GM18868 (cell line): ENCODE results near the gene SLC2A14.
"Not testable (repeated sequence)": the region's sequence is repeated elsewhere in the genome, so short reads cannot be mapped to it uniquely, and the experiment has no call there.

Source experiments
- ATAC-seq: cut with Tn5 transposase; IDR thresholded peaks from one replicate; pipeline ENCODE4 v1.9.1; 2021; ENCODE audit warnings: mild to moderate bottlenecking, moderate library complexity; ENCODE audit not compliant: unreplicated experiment

The SLC2A14 gene

DNA sequence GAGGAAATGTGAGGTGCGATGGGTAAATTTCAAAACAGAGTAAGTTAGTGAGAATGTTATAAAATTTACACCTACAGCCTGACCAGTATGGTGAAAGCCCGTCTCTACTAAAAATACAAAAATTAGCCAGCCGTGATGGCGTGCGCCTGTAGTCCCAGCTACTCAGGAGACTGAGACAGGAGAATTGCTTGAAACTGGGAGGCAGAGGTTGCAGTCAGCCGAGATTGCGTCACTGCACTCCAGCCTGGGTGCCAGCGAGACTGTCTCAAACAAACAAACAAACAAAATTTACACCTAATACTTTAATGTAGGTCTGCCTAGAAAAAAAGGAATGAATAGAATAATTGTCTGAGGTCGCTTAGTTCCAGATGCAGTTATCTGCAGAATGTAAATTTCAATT is 37.6 kb downstream of the SLC2A14 start:
- no peak for ATAC-seq

DNA sequence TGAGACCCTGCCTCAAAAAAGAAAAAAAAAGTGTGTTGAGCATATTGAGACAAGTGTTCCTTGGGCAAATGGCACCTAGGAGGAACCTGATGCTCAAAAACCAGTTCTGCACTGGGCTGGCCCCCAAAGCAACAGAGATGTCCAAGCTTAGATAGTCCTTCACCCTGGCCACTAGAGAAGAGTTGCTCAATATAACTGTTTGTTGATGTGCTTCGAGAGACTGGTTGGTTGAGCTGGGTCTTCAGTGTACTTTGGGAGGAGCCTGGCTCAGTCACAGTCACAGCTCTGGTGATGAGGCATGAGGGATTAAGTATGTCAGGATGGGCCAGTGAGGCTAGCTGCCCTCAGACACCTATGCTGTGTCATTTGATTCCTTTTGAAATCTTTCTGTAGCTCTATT is 38.0 kb downstream of the SLC2A14 start:
- no peak for ATAC-seq

- ATAC-seq, result no peak
Measured at GRCh38 chr12:7833831-7834230, 38.9 kb downstream of the SLC2A14 start.

GRCh38 chr12:7833201-7833600 is 39.5 kb downstream of the SLC2A14 start:
- not testable (repeated sequence) for ATAC-seq

GRCh38 chr12:7832059-7832696 is 40.5 kb downstream of the SLC2A14 start:
- ATAC-seq, result no peak

DNA sequence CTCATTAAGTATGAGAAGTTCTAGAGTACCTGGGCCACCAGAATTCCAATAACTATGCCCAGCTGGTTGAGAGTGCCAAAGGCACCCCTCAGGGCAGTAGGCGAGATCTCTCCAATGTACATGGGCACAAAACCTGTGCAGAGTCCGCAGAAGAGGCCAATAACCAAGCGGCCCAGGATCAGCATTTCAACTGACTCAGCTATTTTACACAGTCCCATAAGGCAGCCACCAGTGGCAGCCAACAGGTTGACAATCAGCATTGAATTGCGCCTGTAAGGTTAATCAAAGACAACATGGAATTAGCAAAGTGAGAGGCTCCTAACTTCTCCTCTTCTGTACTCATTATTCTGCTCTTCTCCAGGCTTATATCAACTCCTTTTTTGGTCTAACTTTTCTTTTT is 43.0 kb downstream of the SLC2A14 start:
- not testable (repeated sequence) for ATAC-seq

- ATAC-seq, result not testable (repeated sequence)
Measured at GRCh38 chr12:7825754-7826153, 47.0 kb downstream of the SLC2A14 start.

GRCh38 chr12:7806863-7807487 is 65.7 kb downstream of the SLC2A14 start:
- ATAC-seq, result no peak

DNA sequence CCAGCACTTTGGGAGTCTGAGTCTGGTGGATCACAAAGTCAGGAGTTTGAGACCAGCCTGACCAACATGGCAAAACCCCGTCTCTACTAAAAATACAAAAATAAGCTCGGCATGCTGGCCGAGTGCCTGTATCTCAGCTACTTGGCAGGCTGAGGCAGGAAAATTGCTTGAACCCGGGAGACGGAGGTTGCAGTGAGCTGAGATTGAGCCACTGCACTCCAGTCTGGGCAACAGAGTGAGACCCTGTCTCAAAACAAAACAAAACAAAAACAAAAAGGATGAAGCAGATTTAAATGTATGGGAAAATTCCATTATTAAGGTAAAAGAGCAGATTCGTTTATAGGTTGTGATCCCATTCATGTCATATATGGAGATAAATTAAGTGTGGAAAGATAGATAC is 66.4 kb downstream of the SLC2A14 start:
- ATAC-seq, result not testable (repeated sequence)

DNA sequence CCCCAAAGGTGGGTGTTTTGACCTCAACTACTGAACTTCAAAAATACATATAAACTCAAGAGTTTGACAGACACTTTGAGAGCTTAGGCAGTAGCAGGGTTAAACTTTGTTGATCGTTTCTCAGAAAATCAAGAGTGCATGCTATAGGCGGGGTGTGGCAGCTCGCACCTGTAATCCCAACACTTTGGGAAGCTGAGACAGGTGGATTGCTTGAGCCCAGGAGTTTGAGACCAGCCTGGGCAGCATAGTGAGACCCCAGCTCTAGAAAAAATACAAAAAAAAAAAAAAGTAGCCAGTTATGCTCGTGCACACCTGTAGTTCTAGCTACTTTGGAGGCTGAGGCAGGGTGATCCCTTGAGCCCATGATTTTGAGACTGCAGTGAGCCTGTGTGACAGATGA is 71.3 kb downstream of the SLC2A14 start:
- no peak for ATAC-seq

- not testable (repeated sequence) for ATAC-seq
Measured at GRCh38 chr12:7798750-7799308, 73.9 kb downstream of the SLC2A14 start.

- ATAC-seq, result no peak
Measured at GRCh38 chr12:7797698-7798398, 74.9 kb downstream of the SLC2A14 start.

DNA sequence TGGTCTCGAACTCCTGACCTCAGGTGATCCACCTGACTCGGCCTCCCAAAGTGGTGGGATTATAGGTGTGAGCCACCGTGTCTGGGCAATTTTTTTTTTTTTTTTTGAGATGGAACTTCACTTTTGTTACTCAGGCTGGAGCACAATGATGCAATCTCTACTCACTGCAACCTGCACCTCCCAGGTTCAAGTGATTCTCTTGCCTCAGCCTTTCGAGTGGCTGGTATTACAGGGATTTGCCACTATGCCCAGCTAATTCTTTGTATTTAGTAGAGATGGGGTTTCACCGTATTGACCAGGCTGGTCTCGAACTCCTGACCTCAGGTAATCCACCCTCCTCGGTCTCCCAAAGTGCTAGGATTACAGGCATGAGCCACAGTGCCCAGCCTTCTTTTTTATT is 75.4 kb downstream of the SLC2A14 start:
- not testable (repeated sequence) for ATAC-seq

GRCh38 chr12:7793211-7793610 is 79.5 kb downstream of the SLC2A14 start:
- no peak for ATAC-seq

DNA sequence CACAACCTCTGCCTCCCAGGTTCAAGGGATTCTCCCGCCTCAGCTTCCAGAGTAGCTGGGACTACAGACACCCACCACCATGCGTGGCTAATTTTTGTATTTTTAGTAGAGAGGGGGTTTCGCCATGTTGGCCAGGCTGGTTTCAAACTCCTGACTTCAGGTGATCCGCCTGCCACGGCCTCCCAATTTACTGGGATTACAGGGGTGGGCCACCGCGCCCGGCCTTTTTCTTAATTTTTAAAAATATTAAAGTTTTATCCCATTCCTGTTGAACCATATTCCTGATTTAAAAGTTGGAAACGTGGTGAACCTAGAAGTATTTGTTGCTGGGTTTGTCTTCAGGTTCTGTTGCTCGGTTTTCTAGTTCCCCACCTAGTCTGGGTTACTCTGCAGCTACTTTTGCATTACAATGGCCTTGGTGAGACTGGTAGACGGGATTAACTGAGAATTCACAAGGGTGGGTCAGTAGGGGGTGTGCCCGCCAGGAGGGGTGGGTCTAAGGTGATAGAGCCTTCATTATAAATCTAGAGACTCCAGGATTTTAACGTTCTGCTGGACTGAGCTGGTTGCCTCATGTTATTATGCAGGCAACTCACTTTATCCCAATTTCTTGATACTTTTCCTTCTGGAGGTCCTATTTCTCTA is 83.7 kb downstream of the SLC2A14 start, which contains the start of gene NANOG:
Gene NANOG (plus strand): TSS at position 519 of the 645 bp plus-strand sequence. CDS start 213 bp downstream, outside the sequence.
- ATAC-seq, result not testable (repeated sequence)

DNA sequence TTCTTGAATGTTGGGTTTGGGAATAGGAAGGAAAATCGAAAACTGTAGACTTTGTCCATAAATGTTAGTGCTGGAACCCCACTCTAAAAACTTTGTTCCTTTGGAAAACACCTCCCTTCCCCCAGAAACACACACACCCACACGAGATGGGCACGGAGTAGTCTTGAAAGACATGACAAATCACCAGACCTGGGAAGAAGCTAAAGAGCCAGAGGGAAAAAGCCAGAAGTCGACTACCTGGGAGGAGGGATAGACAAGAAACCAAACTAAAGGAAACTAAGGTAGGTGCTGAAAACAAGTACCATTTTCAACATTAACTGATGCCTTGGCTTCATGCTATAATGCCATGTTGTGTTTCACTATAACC is 84.4 kb downstream of the SLC2A14 start:
- no peak for ATAC-seq

DNA sequence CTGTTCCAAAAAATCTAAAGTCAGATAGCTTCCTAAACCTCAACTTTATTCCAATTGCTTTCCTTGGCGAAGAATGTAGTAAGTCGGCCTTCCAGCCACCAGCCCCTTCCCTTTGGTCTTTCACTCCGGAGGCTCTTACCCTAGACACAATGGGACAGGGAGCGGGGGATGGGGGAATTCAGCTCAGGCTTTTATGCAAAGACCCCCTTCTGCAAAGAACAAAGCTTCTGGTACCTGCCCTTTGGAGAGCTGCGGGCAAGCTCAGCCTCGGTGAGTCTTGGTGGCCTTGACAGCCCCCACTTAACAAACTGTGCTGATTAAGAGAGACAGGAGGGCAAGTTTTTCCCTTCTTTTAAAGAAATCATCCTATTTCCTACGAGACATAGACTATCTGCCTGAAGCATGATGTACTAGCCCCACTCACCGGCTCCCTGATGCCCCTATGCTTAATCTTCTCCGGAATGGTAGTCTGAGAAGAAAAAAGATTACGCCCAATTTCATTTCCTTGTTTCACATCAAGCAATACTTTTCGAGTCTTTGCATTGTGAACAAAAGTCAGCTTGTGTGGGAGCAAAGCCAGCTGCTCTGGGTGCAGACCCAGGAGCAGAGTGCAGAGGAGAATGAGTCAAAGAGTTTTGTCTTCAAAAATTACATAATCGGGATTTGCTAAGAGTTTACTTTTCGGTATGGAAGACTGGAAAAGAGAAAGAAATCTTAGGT is 85.0 kb downstream of the SLC2A14 start:
- no peak for ATAC-seq

GRCh38 chr12:7784701-7785100 is 88.0 kb downstream of the SLC2A14 start:
- ATAC-seq, result no peak

DNA sequence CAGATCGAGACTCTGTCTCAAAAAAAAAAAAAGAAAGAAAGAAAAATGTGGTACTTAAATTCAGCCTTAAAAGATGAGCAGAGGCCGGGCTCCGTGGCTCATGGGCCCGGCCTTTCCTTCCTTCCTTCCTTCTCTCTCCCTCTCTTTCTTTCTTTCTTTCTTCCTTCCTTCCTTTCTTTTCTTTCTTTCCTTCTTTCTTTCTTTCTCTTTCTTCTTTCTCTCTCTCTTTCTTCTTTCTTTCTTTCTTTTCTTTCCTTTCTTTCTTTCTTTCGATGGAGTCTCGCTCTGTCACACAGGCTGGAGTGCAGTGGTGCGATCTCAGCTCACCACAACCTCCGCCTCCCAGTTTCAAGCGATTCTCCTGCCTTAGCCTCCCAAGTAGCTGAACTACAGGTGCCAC is 89.3 kb downstream of the SLC2A14 start:
- ATAC-seq, result not testable (repeated sequence)

- ATAC-seq, result no peak
Measured at GRCh38 chr12:7782055-7782454, 90.7 kb downstream of the SLC2A14 start.

DNA sequence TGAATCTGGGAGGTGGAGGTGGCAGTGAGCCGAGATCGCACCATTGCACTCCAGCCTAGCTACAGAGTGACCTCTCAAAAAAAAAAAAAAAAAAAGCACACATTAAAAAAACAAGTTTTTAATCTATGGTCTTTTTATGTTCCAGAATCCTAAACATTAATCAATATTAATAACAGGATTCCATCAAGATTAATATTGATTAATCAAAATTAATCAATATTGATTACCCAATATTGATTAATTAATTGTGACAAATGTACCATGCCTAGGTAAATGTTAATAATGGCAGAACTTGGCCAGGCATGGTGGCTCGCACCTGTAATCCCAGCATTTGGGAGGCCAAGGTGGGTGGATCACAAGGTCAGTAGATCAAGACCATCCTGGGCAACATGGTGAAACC is 91.4 kb downstream of the SLC2A14 start:
- no peak for ATAC-seq
